HL-60 (cell line): Measurements from ENCODE around the gene FAM234A.

Experiments
- CTCF ChIP-seq: IDR thresholded peaks from one replicate; pipeline ENCODE4 v1.5.1; 2011; ENCODE audit warnings: low read length, control low read depth, inconsistent platforms; ENCODE audit not compliant: insufficient read depth
- GABPA ChIP-seq: IDR thresholded peaks from 2 replicates; pipeline ENCODE4 v1.6.1; 2012; ENCODE audit warnings: low read depth
- POLR2AphosphoS5 ChIP-seq: IDR thresholded peaks from 2 replicates; pipeline ENCODE4 v1.6.1; 2012; ENCODE audit warnings: low read depth

- no peak for TF ChIP-seq CTCF
- TF ChIP-seq POLR2AphosphoS5, result no peak
- no peak for TF ChIP-seq GABPA
Observed at GRCh38 chr16:268141-269053, 33.8 kb downstream of the FAM234A start.
